NCI-H2227 (cell line): ENCODE measurements around the gene MEIOSIN.

Experiments
- DNase-seq: peaks from one replicate; lab custom pipeline; 2025; ENCODE audit not compliant: unreplicated experiment; lab: John Stamatoyannopoulos, UW

The MEIOSIN gene

DNA sequence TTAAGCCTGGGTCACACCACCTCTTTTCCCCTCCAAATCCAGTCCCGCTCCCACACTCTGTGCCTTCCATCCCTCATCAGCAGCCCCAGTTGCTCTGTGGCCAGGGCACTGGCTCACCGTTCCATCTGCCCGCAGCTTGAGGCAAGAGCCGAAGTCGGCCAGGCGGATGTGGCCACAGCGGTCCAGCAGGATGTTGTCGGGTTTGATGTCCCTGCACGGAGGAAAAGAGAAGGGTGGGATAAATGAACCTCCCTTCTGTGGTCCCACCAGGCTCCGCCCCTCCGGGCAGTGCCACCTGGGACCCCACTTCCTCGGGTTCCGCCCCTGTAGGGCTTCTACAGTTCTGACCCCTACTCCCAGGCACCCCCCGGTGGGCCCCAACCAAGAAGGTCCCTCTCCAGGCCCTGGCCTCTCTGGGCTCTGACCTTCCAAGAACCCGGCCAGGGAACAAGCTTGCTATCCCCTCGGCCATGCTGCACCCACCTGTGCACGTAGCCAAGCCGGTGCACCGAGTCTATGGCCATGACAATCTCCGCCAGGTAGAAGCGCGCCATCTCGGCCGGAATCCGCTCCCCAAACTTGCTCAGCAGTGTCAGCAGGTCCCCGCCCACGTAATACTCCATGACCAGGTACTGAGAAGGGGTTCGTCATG lies 44.9 kb downstream of the MEIOSIN start:
- no peak for DNase-seq

DNA sequence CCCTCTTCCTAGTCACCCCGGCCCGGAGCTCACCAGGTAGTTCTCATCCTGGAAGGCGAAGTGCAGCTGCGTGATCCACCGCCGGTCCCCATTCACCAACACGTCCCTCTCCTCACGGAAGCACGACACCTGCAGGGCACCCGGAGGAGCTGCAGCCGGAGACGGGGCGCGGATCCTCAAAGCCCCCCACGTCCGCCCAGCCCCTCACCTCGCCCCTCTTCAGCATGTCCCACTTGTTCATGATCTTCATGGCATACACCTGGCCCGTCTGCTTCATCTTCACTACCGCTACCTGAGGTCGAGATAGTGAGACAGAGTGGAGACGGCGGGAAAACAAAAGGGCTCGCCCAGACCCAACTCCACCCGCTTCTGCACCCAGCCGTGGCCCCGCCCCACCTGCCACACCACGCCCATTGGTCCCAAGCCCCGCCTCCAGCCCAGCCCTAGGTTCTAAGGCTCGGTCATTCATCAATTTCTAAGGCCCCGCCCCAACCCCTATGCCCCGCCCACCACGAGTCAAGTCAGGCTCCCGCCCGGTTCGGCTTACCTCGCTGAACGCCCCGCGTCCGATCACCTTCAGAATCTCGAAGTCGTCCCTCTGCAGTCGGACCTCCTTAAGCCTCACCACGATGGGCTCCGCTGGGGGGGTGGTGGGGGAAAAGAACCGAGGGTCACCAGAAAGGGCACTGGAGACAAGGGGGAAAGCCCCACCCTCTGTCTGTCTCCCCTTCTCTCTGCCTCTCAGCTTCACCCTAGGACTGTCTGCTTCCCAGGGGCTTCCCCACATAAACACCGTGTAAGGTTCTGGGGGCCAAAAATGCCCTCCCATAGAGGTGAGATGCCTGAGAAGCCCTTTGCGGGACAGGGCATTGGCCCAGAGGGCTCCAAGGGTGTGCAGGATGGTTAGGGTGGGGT lies 46.2 kb downstream of the MEIOSIN start:
- DNase-seq, result peak; percentile 86

DNA sequence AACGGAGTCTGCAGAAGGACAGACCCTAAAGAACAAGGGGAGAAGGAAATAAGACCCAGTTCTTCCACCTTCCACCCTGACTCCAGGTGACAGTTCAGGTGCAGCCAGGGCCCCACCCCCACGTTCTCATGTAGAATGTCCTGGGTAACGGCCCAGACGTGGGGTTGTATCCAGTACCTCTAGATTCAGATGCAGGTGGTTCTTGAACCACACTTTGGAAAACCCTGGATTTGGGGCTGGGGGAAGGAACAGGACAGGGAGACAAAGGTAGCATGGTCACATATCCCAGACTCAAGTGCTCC lies 46.9 kb downstream of the MEIOSIN start:
- no peak for DNase-seq

DNA sequence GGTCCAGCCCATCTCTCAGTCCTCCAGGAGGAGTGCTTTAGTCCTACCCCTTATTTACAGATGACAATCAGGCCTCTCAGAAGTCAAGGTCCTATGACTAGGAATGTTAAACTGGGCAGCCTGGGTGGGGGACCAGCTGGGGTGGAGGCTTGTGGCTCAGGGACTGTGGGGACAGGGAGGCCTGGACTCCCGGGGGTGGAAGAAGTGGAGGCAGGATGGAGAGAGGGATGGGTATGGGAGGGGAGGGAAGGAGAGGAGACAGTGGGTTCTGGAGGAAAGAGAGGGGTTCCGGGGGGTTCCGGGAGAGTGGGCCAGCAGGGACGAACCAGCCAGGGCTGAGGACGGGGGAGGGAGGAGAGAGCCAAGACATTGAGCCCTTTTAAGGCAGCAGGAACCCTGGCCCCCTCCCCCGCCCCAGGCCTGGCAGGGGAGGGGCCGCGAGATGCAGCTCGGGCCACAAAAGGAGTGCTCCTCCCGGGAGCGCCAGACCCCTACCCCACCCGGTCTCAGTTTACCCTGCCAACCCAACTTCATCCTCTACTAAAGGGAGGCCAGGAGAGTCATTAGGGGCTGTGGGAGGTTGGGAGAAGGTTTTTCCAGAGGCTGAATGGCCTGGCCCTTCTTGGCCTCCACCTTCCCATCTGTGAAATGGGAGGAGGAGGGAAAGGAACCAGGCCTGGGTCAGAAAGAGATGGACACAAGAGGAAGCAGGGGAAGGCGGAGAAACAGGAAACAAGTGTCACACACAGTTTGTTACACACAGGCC lies 47.4 kb downstream of the MEIOSIN start:
- no peak for DNase-seq

DNA sequence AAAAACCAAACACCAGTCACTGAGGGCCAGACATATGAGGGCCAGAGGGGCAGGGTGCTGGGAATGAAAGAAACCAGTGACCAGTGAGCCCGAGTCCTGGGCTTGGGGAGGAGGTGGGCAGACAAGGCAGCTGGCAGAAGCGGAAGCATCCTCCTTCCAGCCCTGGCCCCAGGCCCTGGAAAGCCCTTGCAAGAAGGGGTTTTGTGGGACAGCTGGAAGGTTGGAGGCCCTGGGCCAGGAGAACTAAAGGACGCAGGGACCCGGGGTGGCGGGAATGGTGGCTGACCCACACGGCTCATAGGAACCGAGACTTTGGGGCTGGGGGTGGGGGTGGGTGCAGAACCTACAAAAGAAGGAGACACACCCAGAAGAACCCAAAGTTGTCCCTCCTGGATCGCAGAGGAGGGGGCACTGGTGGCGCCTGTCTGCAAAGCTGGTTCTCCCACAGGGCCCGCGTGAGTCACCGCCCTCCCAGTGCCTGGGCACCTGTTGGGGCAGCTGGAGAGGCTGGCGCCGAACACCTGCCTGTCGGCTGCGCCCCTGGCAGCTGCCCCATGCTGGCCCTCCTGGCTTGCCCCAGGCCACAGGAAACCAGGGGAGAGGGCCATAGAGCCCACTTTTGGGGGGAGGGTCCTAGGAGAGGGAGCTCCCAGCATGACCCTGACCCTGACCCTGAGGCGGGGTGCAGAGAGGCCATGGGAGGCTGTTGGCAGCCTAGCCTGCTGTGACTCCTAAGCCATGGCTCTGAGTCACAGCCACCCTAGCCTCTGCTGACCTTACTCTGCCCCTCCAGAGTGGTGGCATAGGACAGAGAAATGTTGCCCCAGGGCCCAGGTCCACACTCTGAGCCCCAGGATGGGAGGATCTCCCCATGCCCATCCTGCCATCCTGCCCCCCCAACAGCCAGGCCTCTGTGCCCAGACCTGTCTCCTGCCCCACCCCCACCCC lies 48.2 kb downstream of the MEIOSIN start:
- no peak for DNase-seq

DNA sequence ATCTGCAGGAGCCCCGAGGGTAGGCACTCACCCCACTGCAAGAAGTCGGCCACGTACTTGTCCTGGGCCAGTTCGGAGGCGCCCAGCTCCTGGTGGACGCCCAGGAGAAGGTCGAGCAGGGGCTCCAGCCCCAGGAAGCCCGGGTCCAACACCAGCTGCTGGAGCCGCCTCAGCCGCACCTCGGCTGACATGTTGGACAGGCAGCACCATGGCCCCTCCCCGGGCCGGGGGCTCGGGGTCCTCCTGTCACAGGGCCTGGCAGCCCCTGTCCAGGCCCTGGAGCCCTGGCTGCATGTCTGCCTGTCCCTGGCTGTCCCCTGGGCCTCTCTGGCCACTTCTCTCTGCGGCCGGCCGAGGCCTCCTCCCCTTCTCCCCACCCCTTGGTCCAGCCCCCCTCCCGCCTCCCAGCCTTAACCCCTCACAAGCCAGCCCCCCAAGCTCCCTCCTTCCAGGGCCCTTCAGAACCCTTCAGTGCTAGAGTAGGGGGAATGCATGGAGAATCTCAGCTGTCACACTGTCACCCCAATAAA lies 49.0 kb downstream of the MEIOSIN start, which contains the start of gene DMPK:
DMPK (minus strand) TSS at position 329 of the 530 bp plus-strand sequence; CDS start at position 191, 138 bp downstream.
- no peak for DNase-seq

DNA sequence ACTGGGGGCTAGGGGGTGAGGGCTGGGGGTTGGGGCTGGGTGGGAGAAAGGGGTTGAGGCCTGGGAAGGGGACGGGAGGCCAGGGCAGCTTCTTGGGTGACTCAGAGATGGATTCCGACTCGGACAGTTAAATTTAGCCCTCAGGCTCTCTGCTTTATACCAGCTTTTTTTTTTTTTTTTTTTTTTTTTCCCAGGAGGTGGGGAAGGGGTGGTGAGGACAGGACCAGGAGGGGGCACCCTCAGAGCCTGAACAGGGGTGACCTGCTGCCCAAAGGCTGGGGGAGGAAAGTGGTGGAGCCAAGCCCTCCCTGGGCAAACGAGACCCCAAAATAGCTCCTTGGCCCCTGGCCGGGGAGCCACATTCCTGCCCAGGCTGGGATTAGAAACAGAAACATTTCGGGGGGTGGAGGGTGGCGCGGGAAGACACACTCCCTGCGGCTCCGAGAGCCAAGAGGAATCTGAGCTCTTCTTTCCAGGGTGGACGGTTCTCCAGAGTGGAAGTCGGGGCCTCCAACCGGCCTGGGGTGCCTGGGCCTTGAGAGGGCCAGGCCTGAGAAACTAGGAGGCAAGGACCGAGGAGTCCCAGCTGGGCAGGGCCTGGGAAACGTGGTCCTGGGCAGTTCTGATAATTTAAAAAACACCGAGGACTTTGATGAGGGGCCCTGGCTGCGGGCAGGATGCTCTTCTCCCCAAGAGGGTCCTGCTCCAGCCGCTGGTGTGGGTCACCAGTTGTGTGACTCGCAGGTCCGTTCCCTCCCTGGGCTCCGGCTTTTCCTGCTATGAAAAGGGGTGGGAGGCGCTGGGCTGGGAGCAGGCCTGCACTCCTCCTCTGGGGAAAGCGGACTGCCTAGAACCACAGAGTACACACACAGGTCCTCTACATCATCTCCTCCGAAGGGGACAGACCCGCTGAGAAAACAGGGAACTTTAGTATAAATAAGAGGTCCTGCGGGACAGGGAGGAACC lies 49.9 kb downstream of the MEIOSIN start:
- DNase-seq, result no peak

DNA sequence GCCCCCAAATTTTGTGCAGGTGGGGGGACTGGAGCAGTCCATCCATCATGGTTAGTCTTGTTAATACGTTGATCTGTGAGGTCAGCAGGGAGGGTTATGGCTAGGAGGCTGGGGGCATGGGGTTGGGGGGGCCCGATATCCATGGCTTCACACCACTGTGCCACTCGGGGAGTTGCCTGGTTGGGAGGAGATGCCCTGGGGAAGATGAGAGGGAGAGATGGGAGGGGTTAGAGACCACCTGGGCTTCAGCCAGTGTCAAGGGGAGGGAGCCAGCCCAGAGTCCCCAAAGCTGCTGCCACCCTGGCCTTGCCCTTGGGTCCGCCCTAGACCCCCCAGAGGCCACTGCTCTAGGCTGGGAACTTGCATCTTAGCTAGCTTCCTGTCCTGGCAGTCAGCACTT lies 50.9 kb downstream of the MEIOSIN start:
- DNase-seq, result no peak

DNA sequence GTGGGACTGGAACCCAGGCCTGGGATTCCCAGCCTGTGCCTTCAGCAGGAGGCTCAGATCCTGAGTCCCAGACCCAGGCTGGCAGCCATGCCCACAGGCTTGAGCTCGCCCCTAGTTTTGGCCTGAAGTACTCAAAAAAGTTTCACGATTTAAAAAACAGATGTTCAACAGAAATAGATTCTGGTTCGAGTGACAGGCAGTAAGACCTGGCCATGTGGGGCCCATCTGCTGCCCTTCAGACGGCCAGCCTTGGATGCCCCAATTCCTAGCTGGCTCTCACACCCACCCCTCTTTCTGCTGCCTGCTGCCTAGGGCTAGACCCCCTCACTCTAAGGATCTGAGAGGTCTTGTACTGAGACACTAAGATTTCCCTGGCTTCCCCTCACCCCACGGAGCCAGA lies 51.9 kb downstream of the MEIOSIN start:
- no peak for DNase-seq

DNA sequence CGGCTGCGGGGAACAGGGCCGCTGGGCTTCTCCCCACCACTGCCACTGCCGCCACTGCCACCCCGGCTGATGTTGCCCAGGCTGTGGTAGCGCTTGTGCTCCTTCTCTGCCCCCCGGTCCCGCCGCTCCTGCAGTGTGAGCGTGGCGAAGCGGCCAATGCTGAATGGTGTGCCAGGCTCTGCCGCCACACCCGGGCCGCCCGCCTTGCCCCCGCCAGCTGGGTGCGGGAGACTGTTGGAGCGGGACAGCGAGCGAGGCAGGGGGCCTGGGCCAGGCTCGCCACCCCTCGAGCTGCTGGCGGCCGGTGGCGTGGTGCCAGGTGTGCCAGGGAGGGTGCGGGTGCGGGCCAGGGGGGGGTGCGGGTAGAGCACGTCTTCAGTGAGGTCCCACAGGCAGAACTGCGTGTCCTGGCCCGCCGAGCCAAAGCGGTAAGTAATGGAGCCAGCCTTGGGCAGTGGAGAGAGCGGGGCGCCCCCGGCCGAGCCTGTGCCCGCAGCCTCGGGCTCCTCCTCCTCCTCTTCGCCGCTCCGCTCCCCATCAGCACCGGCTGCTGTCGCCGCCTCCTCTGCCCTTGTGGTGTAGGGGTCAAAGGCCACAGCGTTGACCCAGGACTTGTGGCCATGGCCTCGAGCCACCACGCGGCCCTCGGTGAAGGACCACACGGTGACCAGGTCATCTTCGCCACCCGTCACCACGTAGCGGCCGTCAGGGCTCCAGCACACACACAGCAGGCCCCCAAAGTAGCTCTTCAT lies 52.7 kb downstream of the MEIOSIN start:
- no peak for DNase-seq

DNA sequence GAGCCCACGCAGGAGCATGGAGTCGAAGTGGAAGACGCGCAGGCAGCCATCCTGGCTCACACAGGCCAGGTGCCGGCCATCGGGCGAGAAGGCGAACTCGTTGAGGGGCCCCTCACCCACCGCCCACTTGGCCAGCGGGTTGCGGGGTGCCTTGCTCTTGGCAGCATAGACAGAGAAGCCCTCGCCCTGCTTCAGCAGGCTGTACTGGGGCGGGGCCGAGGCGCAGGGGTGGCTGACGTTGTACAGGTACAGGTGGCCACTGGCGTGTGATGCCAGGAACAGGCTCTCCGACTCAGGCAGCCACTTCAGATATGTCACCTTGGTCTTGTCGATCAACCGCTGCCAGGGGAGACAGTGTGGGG lies 53.3 kb downstream of the MEIOSIN start:
- no peak for DNase-seq

DNA sequence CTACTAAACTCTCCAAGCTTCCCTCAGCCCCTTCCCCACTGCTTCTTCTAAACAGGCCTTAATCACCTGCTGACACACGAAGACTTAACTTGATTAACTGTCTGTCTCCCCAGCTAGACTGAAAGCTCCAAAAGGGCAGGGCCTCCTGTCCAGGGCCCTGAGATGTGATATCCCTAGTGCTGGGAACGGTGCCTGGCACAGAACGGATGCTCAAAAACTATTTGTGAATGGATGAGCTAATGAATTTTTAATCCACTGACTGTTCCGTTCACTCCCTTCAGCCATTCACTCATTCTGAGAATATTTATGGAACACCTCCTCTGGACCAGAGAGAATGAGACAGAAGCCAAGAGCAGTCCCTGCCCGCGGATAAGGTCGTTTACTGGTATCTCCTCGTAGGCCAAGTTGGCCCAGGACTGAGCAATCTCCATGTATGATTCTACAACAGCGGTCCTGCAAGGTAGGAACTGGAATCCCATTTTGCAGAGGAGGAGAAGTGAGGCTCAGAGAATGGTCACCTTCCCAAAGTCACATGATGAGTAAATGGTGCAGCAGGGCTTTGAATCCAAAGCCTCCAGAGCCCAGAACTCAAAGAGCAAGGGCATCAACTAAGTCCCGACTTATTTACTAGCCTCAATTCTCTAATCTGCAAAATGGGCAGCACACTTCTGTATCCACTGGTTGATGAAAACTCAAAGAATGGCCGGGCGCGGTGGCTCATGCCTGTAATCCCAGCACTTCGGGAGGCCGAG lies 56.0 kb downstream of the MEIOSIN start:
- no peak for DNase-seq

DNA sequence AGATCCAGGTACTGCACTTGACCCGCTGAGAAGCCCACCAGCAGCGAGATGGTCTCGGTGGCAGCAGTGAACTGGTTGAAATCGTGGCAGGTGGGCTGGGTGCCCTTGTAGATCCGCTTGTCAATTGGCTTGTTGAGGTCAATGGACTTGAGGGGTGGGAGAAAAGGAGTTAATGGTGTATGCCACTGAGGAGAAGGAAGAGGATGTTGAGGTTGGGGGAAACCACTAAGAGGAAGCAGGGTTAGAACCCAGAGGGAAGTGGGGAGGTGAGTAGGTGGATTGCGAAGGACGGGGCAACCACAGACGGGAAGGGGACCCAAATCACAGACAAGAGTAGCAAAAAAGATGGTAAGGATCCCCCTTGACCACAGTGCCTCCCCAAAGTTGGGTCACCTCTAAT lies 57.7 kb downstream of the MEIOSIN start:
- DNase-seq, result no peak

DNA sequence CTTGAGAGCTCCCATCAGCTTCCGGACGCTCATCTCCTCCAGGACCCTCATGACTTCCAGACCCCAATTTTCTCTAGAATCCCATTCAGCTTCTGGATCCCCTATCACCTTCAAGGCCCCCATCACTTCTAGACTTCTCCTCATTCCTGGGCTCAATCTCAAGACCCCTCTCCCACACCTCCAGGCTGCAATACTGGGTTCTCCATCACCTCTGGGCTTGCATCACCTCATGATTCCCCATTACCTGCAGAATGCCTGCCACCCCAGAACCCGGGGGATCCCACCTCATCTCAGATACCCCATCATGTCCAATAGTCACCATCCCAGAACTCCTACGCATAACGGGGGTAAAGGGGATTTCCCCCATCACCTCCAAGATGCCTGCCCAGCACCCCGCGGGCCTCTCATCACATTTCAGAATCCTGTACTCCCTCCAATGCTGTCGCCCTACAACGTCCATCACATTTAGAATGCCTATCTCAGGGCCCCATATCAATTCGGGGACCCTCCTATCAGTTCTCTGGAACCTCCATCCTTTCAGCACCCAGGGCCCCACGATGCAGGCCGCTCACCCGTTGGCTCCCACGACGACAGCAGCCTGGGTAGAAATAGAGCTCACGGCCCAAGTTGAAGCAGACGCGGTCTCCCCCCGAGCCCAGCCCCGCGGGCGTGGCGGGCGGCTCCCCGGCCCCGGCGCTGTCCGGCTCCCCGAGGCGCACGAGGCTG lies 58.7 kb downstream of the MEIOSIN start:
- no peak for DNase-seq

DNA sequence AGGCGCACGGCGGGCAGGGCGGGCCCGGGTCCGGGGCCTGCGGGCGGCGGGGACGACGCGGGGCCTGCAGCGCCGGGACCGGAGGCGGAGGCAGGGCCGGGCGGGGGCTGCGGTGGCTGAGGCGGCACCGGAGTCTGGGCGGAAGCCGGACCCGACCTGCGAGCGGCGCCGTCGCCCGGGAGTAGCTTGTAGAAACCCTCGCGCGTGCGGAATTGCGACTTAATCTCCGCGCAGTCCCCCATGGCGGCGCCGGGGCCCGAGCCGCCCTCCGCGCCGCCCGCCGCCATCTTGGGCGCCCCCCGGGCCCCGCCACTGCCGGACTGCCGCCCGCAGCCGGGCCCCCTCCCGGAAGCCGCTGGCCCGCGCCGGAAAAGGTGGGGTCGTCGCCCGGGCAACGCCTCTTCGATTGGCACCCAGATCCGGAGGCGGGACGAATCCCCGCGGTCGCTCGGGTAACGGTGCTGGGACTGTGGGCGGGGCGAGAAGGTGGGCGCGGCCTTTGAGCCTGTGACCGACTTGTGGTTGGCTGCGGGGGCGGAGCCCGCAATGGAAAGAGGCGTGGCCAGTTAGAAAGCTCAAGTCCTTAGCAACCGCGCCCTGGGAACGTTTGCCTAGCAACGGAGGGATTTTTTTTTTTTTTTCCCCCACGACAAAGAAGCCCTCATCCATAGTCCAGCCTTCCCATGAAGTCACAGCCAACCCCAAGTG lies 59.4 kb downstream of the MEIOSIN start, which contains the start of gene DMWD:
DMWD (minus strand) TSS at position 376 of the 708 bp plus-strand sequence; CDS start at position 287, 89 bp downstream.
- peak; percentile 98 for DNase-seq

DNA sequence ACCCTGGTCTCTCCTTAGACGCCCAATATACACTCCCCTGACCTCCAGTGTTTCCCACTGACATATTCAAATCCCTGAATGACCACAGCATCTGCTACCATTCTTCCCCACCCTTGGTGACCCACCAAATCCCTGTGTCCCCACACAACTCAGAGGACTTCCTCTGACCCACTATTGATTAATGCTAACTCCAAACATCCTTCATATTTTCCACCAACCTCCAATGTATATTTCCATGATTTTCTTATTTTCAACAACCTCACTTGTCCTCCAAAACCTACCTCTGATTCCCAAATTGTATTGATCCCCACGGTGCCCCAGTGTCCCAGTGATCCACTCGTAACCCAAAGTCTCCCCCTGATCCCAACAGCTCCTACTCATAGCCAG lies 59.9 kb downstream of the MEIOSIN start:
- no peak for DNase-seq

DNA sequence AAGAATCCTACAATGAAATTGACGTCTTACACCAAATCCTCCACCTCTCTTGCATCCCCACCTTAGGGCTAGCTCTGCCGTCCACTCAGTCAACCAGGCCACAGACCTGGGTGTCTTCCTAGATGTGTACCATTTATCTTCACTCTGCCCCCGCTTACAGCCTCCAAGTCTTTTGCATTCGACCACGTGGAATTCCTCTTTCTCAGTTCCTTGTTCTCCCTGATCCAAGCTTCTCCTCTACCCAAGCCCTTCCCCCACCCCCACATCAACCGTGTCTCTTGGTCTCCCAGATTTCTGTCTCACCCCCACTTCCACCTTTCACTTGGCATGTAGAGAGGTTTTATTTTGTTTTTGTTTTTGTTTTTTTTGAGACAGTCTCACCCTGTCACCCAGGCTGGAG lies 60.6 kb downstream of the MEIOSIN start:
- no peak for DNase-seq
